K562 (cell line): Measurements from ENCODE around the gene MIXL1. TPM values are rescaled to one million over a fixed set of nuclear protein-coding genes. Genes with fewer than 3 reads are reported as not detected.
"Not testable (repeated sequence)": the region's sequence is repeated elsewhere in the genome, so short reads cannot be mapped to it uniquely, and the experiment has no call there.

Source experiments
- ATAC-seq: fragments of 200-7000 bp; cut with Tn5 transposase; 3 replicates; pipeline ENCODE4 v1.9.1; 2020; ENCODE audit warnings: moderate library complexity
- BruUV-seq: library from RNA; stranded (reverse); fragments of 400-500 nt; replicated peaks from 2 replicates; lab custom pipeline; 2021; lab: Mats Ljungman, UMichigan
- CTCF ChIA-PET: fragments of 300-600 bp; formaldehyde crosslinking; extraction: SDS; loops from one replicate; lab custom pipeline; 2021; ENCODE audit warnings: low intra/inter-chr PET ratio; lab: Yijun Ruan, JAX
- POLR2A ChIA-PET: fragments of 300-600, 350-650 bp; sonication (Branson Sonifier 250); formaldehyde crosslinking; extraction: SDS; loops from one replicate; lab custom pipeline; 2021; ENCODE audit warnings: antibody characterized with exemption, inconsistent platforms; lab: Yijun Ruan, JAX
- DNase-seq, 4 experiments: peaks; one replicate each; pipeline versions ENCODE4 v3.0.0 to v3.0.0-alpha.2; 2011 to 2018; ENCODE audit warnings: low spot score in 3 of 4, mixed read lengths in 3 of 4; ENCODE audit errors: extremely low read depth in 1 of 4
- FAIRE-seq: peaks from 2 replicates; lab custom pipeline; 2011; peaks lifted over from hg19 to GRCh38; lab: Jason Lieb, UNC
- H2AFZ ChIP-seq: 2 replicates; pipeline ENCODE4 v1.6.0; 2011; ENCODE audit warnings: low read depth, low read length, control low read depth, inconsistent platforms
- H3K27ac ChIP-seq: fragments of 200-600 bp; 3 replicates; pipeline ENCODE4 v1.8.0; 2011; ENCODE audit warnings: low read depth, mild to moderate bottlenecking, control low read depth, inconsistent platforms, low read length, moderate library complexity, mixed read lengths; ENCODE audit errors: extremely low read depth
- H3K27me3 ChIP-seq, 2 experiments: fragments of 300-600 bp in 1 of 2; 2 replicates in 1 of 2; 3 replicates in 1 of 2; pipeline versions ENCODE4 v1.6.0 to v1.8.0; 2011; ENCODE audit warnings: inconsistent platforms in 2 of 2, low read length in 2 of 2, mild to moderate bottlenecking in 1 of 2, mixed read lengths in 1 of 2, moderate library complexity in 1 of 2; ENCODE audit not compliant: control insufficient read depth in 2 of 2, insufficient read depth in 2 of 2
- H3K36me3 ChIP-seq: fragments of 300-600 bp; 3 replicates; pipeline ENCODE4 v1.8.0; 2011; ENCODE audit warnings: mild to moderate bottlenecking, low read length, inconsistent platforms; ENCODE audit not compliant: control insufficient read depth, insufficient read depth
- H3K4me1 ChIP-seq, 2 experiments: fragments of 200-600 bp in 1 of 2; replicated peaks in 1 of 2; 2 replicates in 1 of 2; 3 replicates in 1 of 2; pipeline versions ENCODE4 v1.5.1 to v1.8.0; 2011; ENCODE audit warnings: inconsistent platforms in 2 of 2, low read length in 2 of 2, mild to moderate bottlenecking in 1 of 2, mixed read lengths in 1 of 2, moderate library complexity in 1 of 2; ENCODE audit not compliant: control insufficient read depth in 2 of 2, insufficient read depth in 2 of 2
- H3K4me2 ChIP-seq: 2 replicates; pipeline ENCODE4 v1.6.1; 2011; ENCODE audit warnings: low read length, control low read depth, inconsistent platforms, mixed read lengths; ENCODE audit not compliant: insufficient read depth
- H3K4me3 ChIP-seq: fragments of 200-600 bp; sonication (generic), shearing (Covaris generic); 2 replicates; pipeline ENCODE4 v1.5.1; 2016; ENCODE audit warnings: control low read depth, inconsistent platforms
- H3K79me2 ChIP-seq: fragments of 200-600 bp; 3 replicates; pipeline ENCODE4 v1.8.0; 2011; ENCODE audit warnings: low read length, inconsistent platforms; ENCODE audit not compliant: control insufficient read depth, insufficient read depth
- H3K9ac ChIP-seq, 2 experiments: 2 replicates each; pipeline versions ENCODE4 v1.6.0 to v1.6.1; 2011; ENCODE audit warnings: low read depth in 2 of 2, low read length in 2 of 2, control low read depth in 1 of 2, inconsistent platforms in 1 of 2, mild to moderate bottlenecking in 1 of 2, mixed read lengths in 1 of 2; ENCODE audit not compliant: insufficient read depth in 1 of 2
- H3K9me1 ChIP-seq: one replicate; pipeline ENCODE4 v1.6.0; 2011; ENCODE audit warnings: inconsistent platforms, mild to moderate bottlenecking, low read length, moderate library complexity; ENCODE audit not compliant: control insufficient read depth, insufficient read depth
- H3K9me3 ChIP-seq: replicated peaks from 2 replicates; pipeline ENCODE4 v1.5.1; 2011; ENCODE audit warnings: low read depth, low read length, inconsistent platforms; ENCODE audit not compliant: control insufficient read depth, insufficient read depth
- H4K20me1 ChIP-seq: replicated peaks from 2 replicates; pipeline ENCODE4 v1.6.1; 2011; ENCODE audit warnings: low read length, inconsistent platforms, mixed read lengths; ENCODE audit not compliant: control insufficient read depth, insufficient read depth
- MAZ ChIP-seq, 2 experiments: fragments of 450-650 bp in 1 of 2; sonication (generic) in 1 of 2; formaldehyde crosslinking; IDR thresholded peaks in 1 of 2; conservative IDR thresholded peaks in 1 of 2; 2 replicates each; pipeline versions ENCODE4 v1.4.0 to v1.5.0; 2020; ENCODE audit warnings: mild to moderate bottlenecking in 1 of 2, missing genetic modification reagents in 1 of 2
- NRF1 ChIP-seq, 2 experiments: fragments of 450-650 bp; IDR thresholded peaks in 1 of 2; conservative IDR thresholded peaks in 1 of 2; 2 replicates each; pipeline ENCODE4 v1.6.1; 2014; ENCODE audit warnings: mild to moderate bottlenecking in 2 of 2
- WGBS: fragments of 100-300 bp; shearing (Covaris generic); methylation state at CpG from one replicate; pipeline ENCODE4 v1.1.6; 2016; ENCODE audit warnings: low coverage, mixed read lengths; ENCODE audit not compliant: insufficient coverage; ENCODE audit errors: missing lambda C conversion rate; 5-methylcytosine and 5-hydroxymethylcytosine counted together
- in situ Hi-C: fragments of 300-500 bp; cut with MboI; formaldehyde crosslinking; loops from 4 replicates; pipeline ENCODE4 v1.15.0; 2018; ENCODE audit warnings: inconsistent platforms, mixed read lengths
- intact Hi-C: fragments of 100-400 bp; cut with micrococcal nuclease; formaldehyde crosslinking; loops from 2 replicates; pipeline ENCODE4 v1.14.2; 2022
- polyA plus RNA-seq, 8 experiments: library from polyadenylated mRNA; depleted of rRNA in 4 of 8; stranded (reverse) in 5 of 8; unstranded in 3 of 8; fragments of >200 nt; fragmentation: Nextera tagmentation in 2 of 8; fragmentation: Illumina TruSeq in 1 of 8; extraction: Ambion mirVana in 2 of 8; extraction: Trizol in 1 of 8; gene quantifications; 2 replicates each; pipeline versions ENCODE4 v1.2.1 to v1.2.3, GENCODE V29; 2011 to 2014; ENCODE audit warnings: inconsistent platforms in 1 of 8, missing spikeins in 1 of 8
- total RNA-seq, 7 experiments: library from RNA; depleted of rRNA in 6 of 7; stranded (reverse); fragments of >200 nt in 6 of 7; fragmentation: Illumina TruSeq in 2 of 7; extraction: Trizol in 2 of 7; gene quantifications; 2 replicates each; pipeline versions ENCODE4 v1.2.1 to v1.2.3, GENCODE V29; 2011 to 2021; ENCODE audit warnings: low replicate concordance in 1 of 7

Gene MIXL1
- total and polyA plus RNA-seq, 9 of the 15 experiments (the other 6 are each of a cell fraction or from before 2014, with no cell fraction given), result not detected

GRCh38 chr1:226202246-226202645, 21.2 kb upstream of the MIXL1 start:
- in situ Hi-C loops, result no loop called here
- intact Hi-C loops, result loop anchor here (5.0 kb wide), 1 partner anchor 205 kb away; the partner anchor contains the start of gene PARP1
- no peak for TF ChIP-seq MAZ (CRISPR knock-in tag; conservative IDR thresholded peaks at IDR 0.05 in 1 of 2, IDR thresholded peaks at IDR 0.05 in 1 of 2)
- TF ChIP-seq, all 486 proteins: peak for 0

GRCh38 chr1:226202666-226203065, 20.8 kb upstream of the MIXL1 start:
- H3K4me2 ChIP-seq, FAIRE-seq: not testable (repeated sequence)
- POLR2A ChIA-PET, result interaction anchor here (0.6 to 1.1 kb wide), 5 partner anchors 8 to 433 kb away, joined by 3 to 4 read pairs (median 3); partner anchors contain the start of gene MIXL1

More at GRCh38 chr1:226202246-226202645, 21.2 kb upstream of the MIXL1 start:
- no peaks in the 10 kb centered on the region for H3K4me1 ChIP-seq
- ChIA-PET POLR2A (interaction anchor here (0.6 to 1.1 kb wide), 5 partner anchors 9 to 433 kb away, joined by 3 to 4 read pairs (median 3); partner anchors contain the start of gene MIXL1), CTCF (no interaction called here)
- no peaks in the 10 kb centered on the region for H3K9me1 ChIP-seq
- DNase-seq, result no peak
- FAIRE-seq, result no peak
- no peak overlapping the region for H3K27ac ChIP-seq
- no peak overlapping the region for H3K4me3 ChIP-seq
- H3K79me2 ChIP-seq, result no peaks in the 10 kb centered on the region
- H4K20me1 ChIP-seq, result no peaks in the 10 kb centered on the region
- H3K27me3 ChIP-seq, result peaks cover 2 to 6% of the 10 kb centered on the region in 2 experiments; a peak in 3 of 5 replicates
- ATAC-seq, result no peak
- H3K4me2 ChIP-seq, result no peak overlapping the region
- no TSS peak for BruUV-seq
- WGBS, result 0% methylated on average over 3 of the region's 3 CpGs
- no peaks in the 10 kb centered on the region for H3K9me3 ChIP-seq
- no peaks in the 10 kb centered on the region for H3K36me3 ChIP-seq
- H3K9ac ChIP-seq, result no peak overlapping the region
- H2AFZ ChIP-seq, result peak overlapping the region; percentile 14; the same call in 1 of the 2 replicates

More at GRCh38 chr1:226202666-226203065, 20.8 kb upstream of the MIXL1 start:
- H3K9me3 ChIP-seq, H3K9ac ChIP-seq, H3K4me1 ChIP-seq, H4K20me1 ChIP-seq, H3K4me3 ChIP-seq, H3K27me3 ChIP-seq, DNase-seq, CTCF ChIA-PET, H3K79me2 ChIP-seq, H3K36me3 ChIP-seq, H3K27ac ChIP-seq, ATAC-seq, BruUV-seq, in situ Hi-C loops: not testable (repeated sequence)
- H2AFZ ChIP-seq, result peak overlapping the region; percentile 14; the same call in 1 of the 2 replicates
- 15% methylated on average over 6 of the region's 6 CpGs for WGBS
- intact Hi-C loops, result loop anchor here (5.0 kb wide), 1 partner anchor 205 kb away; the partner anchor contains the start of gene PARP1
- TF ChIP-seq NRF1 (conservative IDR thresholded peaks at IDR 0.05 in 1 of 2, IDR thresholded peaks at IDR 0.05 in 1 of 2), result peak; percentile 47 to 55; a peak in 3 of 4 replicates
- TF ChIP-seq, all 486 proteins: peak for 1; not testable (repeated sequence) for 485
- not testable (repeated sequence) for H3K9me1 ChIP-seq
